Astrocyte (in vitro differentiated cells and primary cell): ENCODE results near the gene ZNF850.

Experiments used
- CTCF ChIP-seq: IDR thresholded peaks from 2 replicates; pipeline ENCODE4 v1.5.1; 2011; ENCODE audit warnings: low read depth, mild to moderate bottlenecking, inconsistent platforms, low read length, moderate library complexity; ENCODE audit not compliant: insufficient read depth
- EZH2 ChIP-seq: IDR thresholded peaks from 2 replicates; pipeline ENCODE4 v1.6.1; 2012; ENCODE audit warnings: mild to moderate bottlenecking, low read length, inconsistent platforms; ENCODE audit not compliant: insufficient read depth

GRCh38 chr19:36707134-36707533 lies 65.5 kb downstream of the ZNF850 start:
- TF ChIP-seq CTCF (no peak), EZH2 (no peak)
